NCI-H187 (cell line): ENCODE measurements around the gene SNX25.

Experiments used
- DNase-seq, 2 experiments: peaks; one replicate each; lab custom pipeline; 2025; lab: John Stamatoyannopoulos, UW

Gene SNX25

DNA sequence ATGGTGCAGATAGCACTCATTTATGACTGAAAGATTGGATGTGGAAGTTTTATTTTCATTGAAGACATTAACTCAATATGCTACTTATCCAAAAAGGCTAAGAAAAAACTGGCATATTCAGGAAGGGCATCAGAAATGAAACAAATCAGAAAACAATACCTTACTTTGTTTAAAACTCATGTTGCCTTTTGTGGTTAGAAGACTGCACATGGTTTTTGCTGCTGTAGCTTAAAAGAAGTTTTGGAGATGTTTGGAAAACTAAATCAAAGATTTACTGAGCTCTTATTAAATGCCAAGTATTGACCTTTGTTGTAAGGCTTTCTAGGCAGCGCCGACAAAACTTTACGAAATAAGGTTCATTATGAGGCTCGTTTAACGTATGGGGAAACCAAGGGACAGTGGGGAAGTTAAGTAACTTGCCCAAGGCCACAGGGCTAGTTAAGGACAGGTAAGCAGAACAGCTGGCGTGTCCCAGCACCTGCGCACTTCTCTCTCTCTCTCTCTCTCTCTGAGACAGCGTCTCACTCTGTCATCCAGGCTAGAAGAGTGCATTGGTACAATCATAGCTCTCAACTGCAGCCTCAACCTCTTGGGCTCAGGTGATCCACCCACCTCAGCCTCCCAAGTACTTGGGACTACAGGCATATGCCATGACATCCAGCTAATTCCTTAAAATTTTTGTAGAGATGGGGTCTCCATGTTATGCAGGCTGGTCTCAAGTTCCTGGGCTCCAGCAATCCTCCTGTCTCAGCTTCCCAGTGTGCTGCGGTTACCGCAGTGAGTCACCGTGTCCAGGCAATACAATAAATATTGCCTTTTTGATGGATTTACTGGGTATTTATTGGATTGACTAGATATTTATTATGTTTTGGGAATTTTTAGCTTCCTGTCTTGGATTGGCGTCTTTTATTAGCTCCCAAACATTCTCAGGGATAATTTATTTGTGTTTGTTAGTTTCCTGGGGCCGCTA is 170.2 kb downstream of the SNX25 start:
- no peak for DNase-seq

DNA sequence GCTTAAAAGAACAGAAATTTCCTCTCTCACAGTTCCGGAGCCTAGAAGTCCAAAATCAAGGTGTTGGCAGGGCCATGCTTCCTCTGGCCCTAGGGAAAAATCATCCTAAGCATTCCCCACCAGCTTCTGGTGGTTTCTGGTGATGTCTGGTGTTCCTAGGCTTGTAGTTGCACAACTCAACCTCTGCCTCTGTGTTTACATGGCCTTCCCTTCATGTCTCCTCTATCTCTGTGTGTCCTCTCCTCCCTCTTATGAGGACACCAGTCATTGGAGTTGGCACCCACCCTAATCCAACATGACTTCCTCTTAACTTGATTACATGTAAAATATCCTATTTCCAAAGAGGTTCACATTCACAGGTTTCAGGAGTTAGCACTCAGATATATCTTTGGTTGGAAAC is 170.9 kb downstream of the SNX25 start:
- DNase-seq, result no peak

DNA sequence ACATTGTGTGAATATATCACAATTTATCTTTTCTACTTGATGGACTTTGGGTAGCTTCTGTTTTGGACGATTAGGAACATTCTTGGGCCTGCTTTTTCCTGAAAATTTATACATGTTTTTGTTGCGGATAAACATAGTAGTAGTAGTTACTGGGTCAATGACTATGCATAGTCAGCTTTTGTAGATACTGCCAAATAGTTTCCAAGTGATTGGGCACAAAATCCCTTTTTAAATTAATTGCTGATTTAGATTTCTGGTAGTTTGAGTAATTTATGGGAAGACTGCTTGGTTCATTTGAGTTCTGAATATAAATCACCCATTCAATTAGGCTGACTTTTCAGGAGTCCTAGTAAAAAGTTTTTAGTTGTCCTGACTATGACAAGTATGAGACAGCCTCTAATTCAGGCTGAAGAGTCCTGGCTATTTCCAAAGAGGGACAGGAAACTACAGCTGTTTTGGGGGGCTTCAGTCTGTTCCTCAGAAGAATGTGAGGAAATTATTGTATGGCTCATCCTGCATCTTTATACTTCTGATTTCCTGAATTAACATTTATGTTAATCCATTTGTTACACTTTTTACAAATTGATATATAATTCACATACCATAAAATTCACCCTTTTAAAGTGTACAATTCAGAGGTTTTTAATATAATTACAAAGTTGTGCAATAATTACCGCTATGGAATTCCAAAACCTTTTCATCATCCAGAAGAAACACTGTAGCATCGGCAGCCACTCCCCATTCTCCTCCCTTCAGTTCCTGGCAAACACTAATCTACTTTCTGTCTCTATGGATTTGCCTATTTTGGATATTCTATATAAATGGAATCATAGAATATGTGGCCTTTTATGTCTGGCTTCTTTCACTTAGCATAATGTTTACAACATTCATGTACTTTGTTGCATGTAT is 172.1 kb downstream of the SNX25 start:
- no peak for DNase-seq

DNA sequence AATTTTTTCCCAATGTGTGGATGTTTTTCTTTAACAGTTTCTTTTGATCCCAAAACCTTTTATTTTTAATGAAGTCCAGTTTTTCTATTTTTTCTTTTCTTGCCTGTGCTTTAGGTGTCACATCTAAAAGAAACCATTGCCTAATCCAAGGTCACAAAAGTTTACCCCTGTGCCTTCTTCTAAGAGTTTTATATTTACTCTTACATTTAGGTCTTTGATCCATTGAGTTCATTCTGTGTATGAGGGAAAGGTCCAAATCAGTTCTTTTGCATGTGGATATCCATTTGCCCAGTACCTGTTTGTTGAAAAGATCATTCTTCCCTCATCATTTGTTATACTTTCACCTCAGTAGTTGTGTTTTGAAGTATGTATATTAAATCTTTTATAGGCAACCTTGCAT is 173.4 kb downstream of the SNX25 start:
- no peak for DNase-seq

DNA sequence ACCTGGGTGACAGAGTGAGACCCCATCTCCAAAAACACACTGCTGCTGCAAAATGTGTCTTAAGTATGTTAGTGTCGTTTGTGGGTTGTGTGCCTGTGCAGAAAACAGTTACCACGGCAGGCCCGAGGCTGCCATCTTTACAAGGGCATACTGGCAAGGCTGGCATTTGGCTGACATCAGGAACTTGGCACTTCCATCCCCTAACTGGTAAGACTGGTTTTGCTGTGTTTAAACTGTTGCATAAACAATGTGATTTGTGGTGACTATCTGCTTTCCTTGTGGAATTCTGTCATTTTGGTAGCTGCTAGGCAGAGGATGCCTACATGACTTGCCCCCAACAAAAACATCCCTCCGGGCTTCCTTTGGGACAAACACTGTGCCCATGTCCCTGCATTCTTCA is 174.1 kb downstream of the SNX25 start:
- DNase-seq, result no peak

DNA sequence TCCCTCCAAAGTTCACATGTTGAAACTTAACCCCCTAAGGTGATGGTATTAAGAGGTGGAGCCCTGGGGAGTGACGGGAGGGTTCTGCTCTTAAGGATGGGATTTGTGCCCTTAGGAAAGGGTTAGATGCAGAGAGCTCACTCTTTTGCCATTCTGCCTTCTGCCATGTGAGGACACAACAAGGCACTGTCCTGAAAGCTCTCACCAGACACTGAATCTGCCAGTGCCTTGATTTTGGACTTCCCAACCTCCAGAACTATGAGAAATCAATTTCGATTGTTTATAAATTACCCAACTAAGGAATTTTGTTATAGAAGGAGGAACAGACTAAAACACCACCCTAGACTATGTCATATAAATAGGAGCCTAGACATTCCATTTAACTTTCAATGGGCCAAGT is 174.7 kb downstream of the SNX25 start:
- DNase-seq, result no peak

DNA sequence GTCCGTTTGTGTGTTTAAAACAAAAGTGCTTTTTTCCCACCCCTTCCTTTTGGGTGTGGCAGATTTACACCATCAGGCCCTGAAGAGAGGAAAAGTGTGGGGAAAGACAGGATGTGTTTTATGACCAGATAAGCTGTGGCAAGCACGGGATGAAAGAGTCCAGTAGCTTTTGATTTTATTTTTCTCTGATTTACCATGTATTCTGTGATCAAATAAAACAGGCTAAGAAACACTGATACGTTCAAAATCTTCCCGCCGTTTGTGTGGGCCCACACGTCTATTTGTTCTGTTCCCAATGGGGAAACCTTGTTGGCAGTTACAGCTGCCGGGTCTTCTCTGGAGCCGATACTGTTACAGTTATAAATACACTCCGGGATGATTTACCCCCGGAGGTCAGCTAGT is 175.5 kb downstream of the SNX25 start:
- DNase-seq, result no peak

DNA sequence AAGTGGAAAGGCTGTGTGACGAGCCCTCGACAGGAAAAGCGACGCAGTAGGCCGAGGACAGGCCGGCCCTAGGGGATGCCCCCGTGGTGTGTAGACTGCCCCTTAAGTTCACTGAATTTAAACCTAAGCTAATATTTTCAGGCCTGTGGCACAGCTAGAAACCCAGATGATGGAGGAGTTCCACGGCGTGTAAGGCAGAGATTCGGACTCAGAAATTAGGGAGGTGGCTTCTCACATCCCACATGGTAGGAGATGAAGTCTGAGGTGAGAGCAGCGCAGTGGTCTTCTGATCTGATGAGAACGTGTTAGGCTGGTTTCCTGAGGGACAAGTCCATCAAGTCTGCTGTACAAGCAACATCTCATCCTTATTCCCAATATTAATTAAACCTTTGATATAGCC is 178.6 kb downstream of the SNX25 start:
- no peak for DNase-seq

DNA sequence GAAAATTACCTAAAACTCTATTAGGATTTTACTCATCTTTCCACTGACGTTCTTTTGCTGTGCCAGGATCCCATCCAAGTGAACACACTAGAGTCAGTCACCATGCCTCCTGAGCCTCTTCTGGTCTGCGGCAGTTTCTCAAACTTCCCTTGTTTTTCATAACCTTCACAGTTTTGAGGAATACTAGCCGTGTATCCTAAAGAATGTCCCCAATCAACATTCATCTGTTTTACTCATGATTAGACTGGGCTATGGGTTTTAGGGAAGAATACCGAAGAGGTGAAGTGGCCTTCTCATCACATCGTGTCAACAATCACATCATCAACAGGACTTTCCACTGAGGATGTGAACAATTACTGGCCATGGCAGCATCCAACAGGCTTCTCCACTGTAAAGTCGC is 181.5 kb downstream of the SNX25 start:
- DNase-seq, result no peak

DNA sequence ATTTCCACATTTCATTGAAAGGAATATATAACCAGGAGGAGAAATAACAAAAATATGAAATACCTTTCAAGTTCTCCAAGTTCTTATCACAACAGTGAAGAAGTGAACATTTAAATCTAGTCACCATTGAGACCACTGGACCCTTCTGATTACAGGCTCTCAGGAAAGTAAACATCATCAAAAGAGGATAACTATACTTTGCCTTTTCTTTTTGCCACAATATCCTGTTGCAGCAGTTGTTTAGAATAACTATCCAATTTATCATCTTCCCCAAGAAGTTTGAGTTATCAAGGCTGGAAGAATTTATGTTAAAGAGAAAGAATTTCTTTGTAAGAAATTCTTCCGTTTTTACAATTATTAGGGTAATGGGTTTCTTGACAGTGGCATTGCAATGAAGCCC is 182.8 kb downstream of the SNX25 start:
- DNase-seq, result no peak

DNA sequence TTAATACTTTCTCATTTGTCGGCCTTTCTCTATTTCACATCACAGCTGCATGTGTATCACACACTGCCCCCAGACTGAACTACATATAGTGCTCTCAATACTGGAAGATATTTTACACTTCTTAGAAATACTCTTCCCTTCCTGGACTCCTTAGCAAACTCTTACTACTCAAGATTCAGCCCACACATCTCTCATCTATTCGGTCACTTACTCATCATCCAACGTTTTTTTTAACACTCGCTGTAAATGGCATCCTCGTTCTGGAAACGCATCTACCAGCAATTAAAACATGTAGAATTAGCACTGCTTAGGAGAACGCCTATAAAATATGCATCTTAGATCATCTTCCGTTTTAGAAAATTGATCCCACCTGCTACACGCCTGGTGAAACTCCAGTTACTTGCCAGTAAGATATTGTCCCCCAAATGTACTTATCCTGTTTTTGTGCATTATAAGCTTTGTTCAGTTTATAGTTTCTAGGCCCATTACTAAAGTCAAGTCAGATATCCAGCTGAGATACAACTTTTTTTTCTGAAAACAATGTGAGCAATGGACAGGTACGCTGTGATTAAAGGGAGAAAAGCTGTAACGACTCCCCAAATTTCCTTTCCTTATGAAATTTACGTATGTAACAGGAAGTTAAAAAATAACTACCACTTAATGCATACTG is 185.3 kb downstream of the SNX25 start:
- DNase-seq, result no peak

DNA sequence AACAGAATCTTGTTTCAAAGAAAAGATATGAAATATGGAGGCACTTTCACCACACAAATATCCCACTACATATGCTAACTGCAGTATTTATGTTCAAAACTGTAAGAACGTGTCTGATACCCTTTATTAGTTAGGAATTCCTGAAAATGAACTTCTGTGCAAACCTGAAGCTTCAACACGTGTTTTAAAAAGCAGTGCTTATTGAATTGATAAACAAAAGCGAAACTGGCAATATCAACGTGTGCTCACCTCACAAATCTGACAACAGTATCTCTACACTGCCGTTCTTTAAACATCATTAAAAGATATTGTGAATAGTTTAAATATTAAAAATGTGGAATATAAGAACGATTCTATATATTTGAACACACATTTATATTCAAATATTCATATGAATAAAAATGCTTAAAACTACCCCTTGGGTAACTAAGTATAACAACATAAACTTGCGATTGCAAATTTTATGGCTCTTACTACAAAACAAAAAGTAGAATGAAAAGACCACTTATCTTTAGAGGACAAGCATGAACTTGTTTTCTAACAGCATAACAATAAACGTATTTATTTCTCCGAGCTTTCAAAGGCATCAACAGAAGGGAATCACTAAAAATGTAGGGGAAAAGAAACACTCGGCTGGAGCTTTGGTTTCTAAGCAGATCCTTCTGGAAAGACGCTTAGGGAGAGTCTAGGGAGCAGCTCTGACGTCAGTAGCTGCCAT is 186.0 kb downstream of the SNX25 start, which contains the start of gene LRP2BP:
TSS of gene LRP2BP (minus strand) at position 687 of the 718 bp plus-strand sequence. CDS start 17,738 bp downstream, outside the sequence.
- no peak for DNase-seq

DNA sequence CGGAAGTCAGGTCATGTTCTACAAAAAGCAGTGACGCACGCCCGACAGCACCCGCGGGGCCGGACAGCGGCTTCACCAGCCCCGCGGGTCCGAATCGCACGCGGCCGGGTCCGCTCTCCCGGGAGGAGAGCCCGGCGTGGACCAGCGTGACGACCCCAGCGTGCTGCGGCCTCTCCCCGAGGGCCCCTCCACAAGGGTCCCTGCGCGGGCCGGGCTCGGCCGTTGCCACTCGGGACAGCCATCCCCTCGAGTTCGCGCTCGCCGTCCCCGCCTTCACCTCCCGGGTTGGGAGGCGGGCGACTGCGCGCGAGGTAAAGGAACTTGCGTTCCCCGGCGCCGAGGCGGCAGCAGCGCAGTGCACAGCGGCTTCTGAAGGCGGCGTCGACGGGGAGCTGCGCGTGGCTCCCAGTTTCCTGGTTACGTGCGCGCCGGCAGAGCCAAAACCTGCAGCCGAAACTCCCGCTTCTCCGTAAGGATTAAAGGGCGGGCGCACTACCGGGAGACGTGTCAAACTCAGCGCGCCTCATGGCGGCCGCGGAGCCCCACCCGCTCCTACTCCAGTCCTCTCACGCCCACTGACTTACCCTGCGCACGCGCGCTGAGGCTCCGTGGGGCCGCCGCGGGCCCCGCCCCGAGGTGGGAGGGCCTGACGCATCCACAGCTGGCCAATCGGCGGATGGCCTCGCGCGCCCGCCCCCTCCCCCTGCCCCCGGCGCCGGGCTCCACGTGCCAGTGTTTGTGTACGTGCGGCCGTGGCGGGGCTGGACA is 186.7 kb downstream of the SNX25 start:
- DNase-seq, result peak; percentile 82 to 89

DNA sequence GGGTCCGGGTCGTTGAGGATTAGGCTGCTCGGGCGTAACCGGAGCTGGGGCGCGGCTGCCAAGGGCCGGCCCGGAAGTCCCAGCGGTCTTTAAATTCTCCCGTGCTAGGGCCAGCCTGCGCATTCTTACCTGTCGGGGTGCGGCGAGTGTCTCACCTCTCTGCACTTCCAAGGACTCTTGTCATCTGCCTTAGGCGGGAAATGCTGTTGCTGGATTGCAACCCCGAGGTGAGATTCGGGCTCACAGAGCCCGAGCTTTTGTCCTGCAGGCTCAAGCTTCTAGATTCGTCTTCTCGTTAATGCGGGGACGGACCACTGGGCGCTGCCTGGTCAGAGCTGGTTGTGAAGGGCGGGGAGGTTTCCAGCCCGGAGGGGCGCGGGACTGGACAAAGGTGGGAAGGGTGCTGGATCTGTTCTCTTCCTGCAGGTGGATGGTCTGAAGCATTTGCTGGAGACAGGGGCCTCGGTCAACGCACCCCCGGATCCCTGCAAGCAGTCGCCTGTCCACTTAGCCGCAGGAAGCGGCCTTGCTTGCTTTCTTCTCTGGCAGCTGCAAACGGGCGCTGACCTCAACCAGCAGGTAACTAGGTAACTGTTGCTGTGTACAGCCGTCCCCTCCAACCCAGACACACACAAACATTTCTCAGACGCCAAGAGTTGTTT is 187.5 kb downstream of the SNX25 start, which contains the start of gene ANKRD37:
TSS of gene ANKRD37 (plus strand) at position 118 of the 662 bp plus-strand sequence. CDS start at position 201, 83 bp downstream.
- no peak for DNase-seq

DNA sequence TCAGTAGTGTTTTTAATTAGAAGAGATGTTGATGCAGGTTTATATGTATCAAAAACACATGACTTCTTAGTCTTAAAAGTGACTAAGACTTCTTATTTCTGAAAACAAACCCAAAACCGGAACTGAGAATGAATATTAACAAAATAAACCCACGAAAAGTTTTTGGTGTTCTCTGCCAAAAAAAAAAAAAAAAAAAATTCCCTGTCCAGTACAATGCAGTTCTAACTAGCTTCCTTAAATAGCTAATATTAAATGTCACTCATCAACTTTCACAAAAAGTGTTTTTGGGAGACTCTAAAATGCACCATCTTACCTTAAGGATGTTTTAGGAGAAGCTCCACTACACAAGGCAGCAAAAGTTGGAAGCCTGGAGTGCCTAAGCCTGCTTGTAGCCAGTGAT is 189.2 kb downstream of the SNX25 start:
- no peak for DNase-seq

DNA sequence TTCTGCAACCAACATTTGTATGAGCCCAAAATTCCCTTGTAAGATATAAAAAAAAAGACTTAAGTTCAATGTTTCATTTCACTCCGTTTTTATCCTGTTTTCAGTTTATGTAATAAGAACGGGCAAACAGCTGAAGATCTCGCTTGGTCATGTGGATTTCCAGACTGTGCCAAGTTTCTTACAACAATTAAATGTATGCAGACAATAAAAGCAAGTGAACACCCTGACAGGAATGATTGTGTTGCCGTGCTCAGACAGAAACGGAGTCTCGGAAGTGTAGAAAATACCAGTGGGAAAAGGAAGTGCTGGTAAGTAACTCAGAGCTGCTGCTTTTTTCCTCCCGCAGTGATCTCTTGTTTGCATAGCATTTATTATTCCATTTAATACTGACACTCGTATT is 190.1 kb downstream of the SNX25 start:
- DNase-seq, result no peak

DNA sequence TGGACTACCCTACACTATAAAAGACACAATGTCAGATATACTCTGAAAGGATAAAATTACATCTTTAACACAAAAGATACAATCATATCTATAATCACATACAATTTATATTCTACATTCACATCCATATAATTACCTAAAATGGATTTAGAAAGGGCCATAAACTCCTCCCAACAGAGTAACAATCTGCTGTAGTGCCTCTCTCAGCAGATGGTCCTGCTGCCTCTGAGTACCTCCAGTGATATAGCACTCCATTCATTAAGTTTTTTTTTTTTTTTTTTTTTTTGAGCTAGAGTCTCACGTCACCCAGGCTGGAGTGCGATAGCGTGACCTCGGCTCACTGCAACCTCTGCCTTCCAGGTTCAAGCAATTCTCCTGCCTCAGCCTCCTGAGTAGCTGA is 194.6 kb downstream of the SNX25 start:
- DNase-seq, result no peak

DNA sequence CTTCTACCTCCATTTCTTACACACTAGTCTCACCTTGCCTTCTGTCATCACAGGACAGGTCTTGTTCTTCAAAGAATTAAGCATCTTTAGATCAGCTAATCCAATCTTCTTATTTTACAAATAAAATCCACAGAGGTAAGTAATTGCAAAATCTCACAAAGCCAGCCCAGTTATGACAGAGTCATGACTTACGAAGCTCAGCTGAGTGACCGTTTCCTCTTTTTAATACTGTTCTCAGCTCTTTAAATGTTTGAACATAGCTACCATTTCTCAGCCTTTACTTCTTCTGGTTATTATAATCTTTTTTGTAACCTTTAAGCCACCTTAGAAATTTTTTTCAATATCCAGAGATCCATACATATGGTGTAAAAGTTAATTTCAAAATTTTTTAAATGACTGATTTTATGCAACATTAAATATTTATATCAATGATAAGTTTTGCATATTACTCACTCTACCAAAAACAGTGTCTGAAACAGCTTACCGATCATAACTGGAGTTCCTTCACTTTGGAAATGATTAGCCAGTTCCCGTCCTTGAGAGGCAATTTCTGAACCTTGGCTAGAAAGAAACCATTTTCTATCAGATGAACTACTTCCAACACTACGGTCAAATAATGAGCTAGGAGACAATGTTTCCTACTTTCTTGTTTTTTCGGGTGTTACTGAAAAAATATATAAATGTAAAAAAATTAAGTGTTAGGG is 196.1 kb downstream of the SNX25 start:
- no peak for DNase-seq

DNA sequence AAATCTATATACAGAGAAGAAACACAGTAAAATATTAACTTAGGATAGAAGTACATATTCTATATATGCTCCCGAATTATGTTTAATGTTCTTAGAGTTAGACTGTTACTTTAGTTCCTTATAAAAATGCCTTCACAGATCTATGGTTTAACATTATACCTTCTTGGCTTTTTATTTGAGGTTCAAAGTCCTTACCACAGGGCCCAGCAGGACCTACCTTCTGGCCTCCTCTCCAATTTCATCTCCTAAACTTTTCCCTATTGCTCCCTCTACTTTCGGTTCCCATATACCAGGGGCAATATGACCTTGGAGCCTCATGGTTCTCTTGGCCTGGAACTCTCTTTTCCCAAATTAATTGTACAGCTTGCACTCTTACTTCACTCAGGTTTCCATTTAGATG is 199.0 kb downstream of the SNX25 start:
- DNase-seq, result no peak
